ENCODE measurements around the gene SACS.

The SACS gene

DNA sequence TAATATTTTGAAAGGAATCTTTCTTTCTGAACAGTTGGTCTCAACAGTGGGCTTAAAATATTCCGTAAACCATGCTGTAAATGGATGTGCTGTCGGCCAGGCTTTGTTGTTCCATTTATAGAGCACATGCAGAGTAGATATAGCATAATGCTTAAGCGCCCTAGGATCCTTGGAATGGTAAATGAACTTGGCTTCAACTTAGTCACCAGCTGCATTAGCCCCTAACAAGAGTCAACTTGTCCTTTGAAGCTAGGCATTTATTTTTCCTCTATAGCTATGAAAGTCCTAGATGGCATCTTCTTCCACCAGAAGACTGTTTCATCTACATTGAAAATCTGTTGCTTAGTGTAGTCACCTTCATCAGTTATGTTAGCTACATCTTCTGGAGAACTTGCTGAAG, 47.6 kb downstream of the SACS start:
- in situ Hi-C loops (cut with MboI; ENCODE audit: low pct_unique_long_range_greater_than_20kb, low sequenced_read_pairs, unreplicated experiment), result no loop called here
- DNase-seq (ENCODE audit: low spot score), result no peak
- TF ChIP-seq, protein P1, sequence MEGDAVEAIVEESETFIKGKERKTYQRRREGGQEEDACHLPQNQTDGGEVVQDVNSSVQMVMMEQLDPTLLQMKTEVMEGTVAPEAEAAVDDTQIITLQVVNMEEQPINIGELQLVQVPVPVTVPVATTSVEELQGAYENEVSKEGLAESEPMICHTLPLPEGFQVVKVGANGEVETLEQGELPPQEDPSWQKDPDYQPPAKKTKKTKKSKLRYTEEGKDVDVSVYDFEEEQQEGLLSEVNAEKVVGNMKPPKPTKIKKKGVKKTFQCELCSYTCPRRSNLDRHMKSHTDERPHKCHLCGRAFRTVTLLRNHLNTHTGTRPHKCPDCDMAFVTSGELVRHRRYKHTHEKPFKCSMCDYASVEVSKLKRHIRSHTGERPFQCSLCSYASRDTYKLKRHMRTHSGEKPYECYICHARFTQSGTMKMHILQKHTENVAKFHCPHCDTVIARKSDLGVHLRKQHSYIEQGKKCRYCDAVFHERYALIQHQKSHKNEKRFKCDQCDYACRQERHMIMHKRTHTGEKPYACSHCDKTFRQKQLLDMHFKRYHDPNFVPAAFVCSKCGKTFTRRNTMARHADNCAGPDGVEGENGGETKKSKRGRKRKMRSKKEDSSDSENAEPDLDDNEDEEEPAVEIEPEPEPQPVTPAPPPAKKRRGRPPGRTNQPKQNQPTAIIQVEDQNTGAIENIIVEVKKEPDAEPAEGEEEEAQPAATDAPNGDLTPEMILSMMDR (IDR thresholded peaks at IDR 0.05; ENCODE audit: extremely low read depth, insufficient read depth, missing control alignments), result no peak

DNA sequence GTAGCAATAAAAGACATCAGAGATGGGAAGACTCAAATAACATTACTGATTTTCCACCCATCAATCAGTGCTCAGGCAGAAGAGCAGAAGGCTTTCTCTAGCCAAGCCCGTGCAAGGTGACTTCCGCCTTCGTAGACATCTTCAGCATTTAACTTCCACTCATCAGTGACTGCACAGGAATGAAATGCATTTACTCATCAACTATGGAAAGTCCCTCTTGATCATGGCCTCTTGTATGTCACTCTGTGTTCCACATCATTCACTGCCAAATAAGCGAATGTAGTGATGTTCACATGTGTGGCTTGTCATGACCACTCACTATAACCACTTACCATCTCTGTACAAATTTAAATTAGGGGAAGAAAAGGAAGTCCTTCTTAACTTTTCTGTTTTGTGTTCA, 49.4 kb downstream of the SACS start:
- in situ Hi-C loops (cut with MboI; ENCODE audit: low pct_unique_long_range_greater_than_20kb, low sequenced_read_pairs, unreplicated experiment), result no loop called here
- TF ChIP-seq, protein P1 (IDR thresholded peaks at IDR 0.05; ENCODE audit: extremely low read depth, insufficient read depth, missing control alignments), result no peak
- peak; percentile 68 for DNase-seq (ENCODE audit: low spot score)

DNA sequence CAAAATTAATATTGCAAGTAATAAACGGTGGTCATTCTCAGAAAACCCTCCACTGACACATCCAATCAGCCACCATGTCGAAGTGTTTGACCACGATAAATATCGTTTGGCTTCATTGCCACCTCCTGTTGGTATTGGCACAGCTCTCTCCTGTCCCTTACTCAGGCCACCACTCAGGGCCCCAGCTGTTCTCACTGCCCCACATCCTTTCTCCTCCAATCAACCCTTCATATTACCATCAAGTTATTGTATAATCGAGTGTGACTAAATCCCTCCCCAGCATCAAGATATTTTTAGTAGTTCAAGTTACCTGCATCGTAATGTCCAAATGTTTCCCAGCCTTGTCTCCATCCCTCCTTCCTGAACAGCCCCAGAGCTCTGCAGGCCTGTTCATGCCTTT, 50.4 kb downstream of the SACS start:
- in situ Hi-C loops (cut with MboI; ENCODE audit: low pct_unique_long_range_greater_than_20kb, low sequenced_read_pairs, unreplicated experiment), result no loop called here
- TF ChIP-seq, protein P1 (IDR thresholded peaks at IDR 0.05; ENCODE audit: extremely low read depth, insufficient read depth, missing control alignments), result no peak
- no peak for DNase-seq (ENCODE audit: low spot score)

DNA sequence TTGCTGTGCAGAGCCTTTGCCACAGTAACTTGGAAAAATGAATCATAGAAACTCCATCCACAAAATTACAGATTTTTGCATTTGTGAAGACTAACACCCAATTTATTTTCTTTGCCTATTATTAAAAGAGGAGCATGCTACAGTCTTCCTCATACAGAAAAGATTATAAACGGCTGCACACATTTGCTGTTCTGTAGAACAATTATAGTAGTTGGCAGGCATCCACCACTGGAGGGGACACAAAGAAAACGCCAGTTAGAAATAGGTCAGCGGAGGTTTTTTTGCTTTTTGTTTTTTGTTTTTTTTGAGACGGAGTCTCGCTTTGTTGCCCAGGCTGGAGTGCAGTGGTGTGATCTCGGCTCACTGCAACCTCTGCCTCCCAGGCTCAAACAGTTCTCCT, 51.6 kb downstream of the SACS start:
- DNase-seq (ENCODE audit: low spot score), result no peak
- TF ChIP-seq, protein P1 (IDR thresholded peaks at IDR 0.05; ENCODE audit: extremely low read depth, insufficient read depth, missing control alignments), result no peak
- in situ Hi-C loops (cut with MboI; ENCODE audit: low pct_unique_long_range_greater_than_20kb, low sequenced_read_pairs, unreplicated experiment), result no loop called here

DNA sequence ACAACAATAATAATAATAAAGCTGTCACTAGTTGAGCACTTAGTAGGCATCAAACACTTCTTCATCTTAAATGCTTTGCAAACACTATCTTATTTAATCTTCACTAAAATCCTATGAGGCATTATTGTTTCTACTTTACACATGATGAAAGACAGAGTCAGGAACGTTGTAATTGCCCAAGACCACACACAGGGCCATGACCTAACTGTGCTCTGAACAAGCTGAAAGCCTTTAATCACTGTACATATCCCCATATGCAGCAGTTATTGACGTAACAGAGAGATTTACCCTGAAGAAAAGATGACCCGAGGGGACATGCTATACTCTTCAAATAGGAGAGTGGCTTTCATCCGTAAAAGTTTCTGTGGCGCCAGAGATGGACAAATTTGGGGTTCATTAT, 53.0 kb downstream of the SACS start:
- TF ChIP-seq, protein P1 (IDR thresholded peaks at IDR 0.05; ENCODE audit: extremely low read depth, insufficient read depth, missing control alignments), result no peak
- DNase-seq (ENCODE audit: low spot score), result no peak
- in situ Hi-C loops (cut with MboI; ENCODE audit: low pct_unique_long_range_greater_than_20kb, low sequenced_read_pairs, unreplicated experiment), result no loop called here

DNA sequence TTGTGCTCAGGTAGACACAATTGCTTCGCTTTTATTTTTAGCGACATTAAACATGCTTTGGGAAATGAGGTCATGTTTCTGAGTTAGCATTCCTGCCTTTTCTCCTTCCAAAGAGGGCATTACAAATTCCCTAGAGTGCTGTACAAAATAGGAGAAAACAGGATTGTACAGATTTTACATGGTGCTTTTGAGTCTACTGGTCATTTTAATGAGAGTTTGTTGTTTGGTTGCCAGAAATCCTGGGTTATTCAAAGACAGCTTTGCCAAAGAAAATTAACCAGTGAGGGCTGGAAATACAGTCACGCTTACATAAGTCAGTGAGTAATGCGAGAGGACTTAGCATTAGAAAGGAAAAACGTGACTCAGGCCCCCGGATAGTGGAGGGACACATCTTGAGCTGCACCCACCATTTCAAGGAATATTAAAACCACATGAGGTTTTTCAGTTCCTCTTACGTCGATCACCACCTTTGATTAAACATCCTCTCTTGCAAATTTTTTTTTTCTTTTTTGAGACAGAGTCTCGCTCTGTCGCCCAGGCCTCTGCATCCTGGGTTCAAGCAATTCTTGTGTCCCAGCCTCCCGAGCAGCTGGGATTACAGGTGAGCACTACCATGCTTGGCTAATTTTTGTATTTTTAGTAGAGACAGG, 55.4 kb downstream of the SACS start:
- in situ Hi-C loops (cut with MboI; ENCODE audit: low pct_unique_long_range_greater_than_20kb, low sequenced_read_pairs, unreplicated experiment), result no loop called here
- TF ChIP-seq, protein P1 (IDR thresholded peaks at IDR 0.05; ENCODE audit: extremely low read depth, insufficient read depth, missing control alignments), result no peak
- DNase-seq (ENCODE audit: low spot score), result peak; percentile 31

Measured in GM13977 (cell line).